IPS-20b (cell line): Measurements from ENCODE around the gene ACADSB.

Source experiments
- H3K27ac ChIP-seq: one replicate; pipeline ENCODE4 v1.5.1; 2013; ENCODE audit warnings: low read length
- H3K27me3 ChIP-seq: 2 replicates; pipeline ENCODE4 v1.6.1; 2013; ENCODE audit warnings: mild to moderate bottlenecking, low read length, inconsistent platforms; ENCODE audit not compliant: insufficient read depth
- H3K36me3 ChIP-seq: 2 replicates; pipeline ENCODE4 v1.6.1; 2013; ENCODE audit warnings: low read depth, mild to moderate bottlenecking, inconsistent platforms, low read length, moderate library complexity; ENCODE audit not compliant: insufficient read depth
- H3K4me1 ChIP-seq: 2 replicates; pipeline ENCODE4 v1.6.1; 2013; ENCODE audit warnings: mild to moderate bottlenecking, control low read depth, inconsistent platforms, low read length, moderate library complexity; ENCODE audit not compliant: insufficient read depth
- H3K4me3 ChIP-seq: 2 replicates; pipeline ENCODE4 v1.5.1; 2013; ENCODE audit warnings: mild to moderate bottlenecking, low read length, inconsistent platforms
- H3K9ac ChIP-seq: 2 replicates; pipeline ENCODE4 v1.6.1; 2013; ENCODE audit warnings: low read depth, mild to moderate bottlenecking, inconsistent platforms, low read length, moderate library complexity
- H3K9me3 ChIP-seq: 2 replicates; pipeline ENCODE4 v1.6.1; 2013; ENCODE audit warnings: mild to moderate bottlenecking, low read depth, low read length, inconsistent platforms; ENCODE audit not compliant: insufficient read depth

ACADSB gene

GRCh38 chr10:123007558-123008354 is 1.1 kb upstream of the ACADSB start:
- Histone ChIP-seq H3K36me3 (0 out of 2 replicates have a peak, but pooled peaks cover 5% of the 10 kb centered on the region), H3K27me3 (peaks cover 24% of the 10 kb centered on the region), H3K9ac (peak overlapping the region; percentile 87), H3K4me1 (peaks cover 9% of the 10 kb centered on the region; the same call in 1 of the 2 replicates), H3K27ac (no peak overlapping the region), H3K9me3 (no peaks in the 10 kb centered on the region), H3K4me3 (peak overlapping the region; percentile 81)

- peak overlapping the region; percentile 80 for H3K9ac ChIP-seq
- no peak overlapping the region for H3K27ac ChIP-seq
These were observed 457 bp downstream of the ACADSB start for GRCh38 chr10:123009105-123009820.

GRCh38 chr10:123011987-123012386 is 3.2 kb downstream of the ACADSB start:
- peaks cover 23% of the 10 kb centered on the region; the same call in 1 of the 2 replicates for H3K4me1 ChIP-seq
- peaks cover 33% of the 10 kb centered on the region for H3K27me3 ChIP-seq
- H3K27ac ChIP-seq, result no peak overlapping the region
- H3K4me3 ChIP-seq, result no peak overlapping the region
- H3K9ac ChIP-seq, result no peak overlapping the region
- no peaks in the 10 kb centered on the region for H3K36me3 ChIP-seq
- no peaks in the 10 kb centered on the region for H3K9me3 ChIP-seq

More at GRCh38 chr10:123009105-123009820, 457 bp downstream of the ACADSB start:
- Histone ChIP-seq H3K4me3 (peak overlapping the region; percentile 81), H3K9me3 (no peaks in the 10 kb centered on the region), H3K36me3 (0 out of 2 replicates have a peak, but pooled peaks cover 5% of the 10 kb centered on the region), H3K27me3 (peaks cover 24% of the 10 kb centered on the region), H3K4me1 (peaks cover 9% of the 10 kb centered on the region; the same call in 1 of the 2 replicates)

GRCh38 chr10:123013456-123014419 is 4.9 kb downstream of the ACADSB start:
- Histone ChIP-seq H3K27ac (no peak overlapping the region), H3K4me3 (no peak overlapping the region), H3K36me3 (no peaks in the 10 kb centered on the region), H3K4me1 (peaks cover 28% of the 10 kb centered on the region; the same call in 1 of the 2 replicates), H3K9me3 (no peaks in the 10 kb centered on the region), H3K9ac (no peak overlapping the region), H3K27me3 (peaks cover 33% of the 10 kb centered on the region)

GRCh38 chr10:123014772-123015171 is 6.0 kb downstream of the ACADSB start:
- Histone ChIP-seq H3K4me1 (peaks cover 32% of the 10 kb centered on the region; the same call in 1 of the 2 replicates), H3K27ac (no peak overlapping the region), H3K9ac (no peak overlapping the region), H3K36me3 (no peaks in the 10 kb centered on the region), H3K4me3 (no peak overlapping the region), H3K9me3 (no peaks in the 10 kb centered on the region), H3K27me3 (peaks cover 33% of the 10 kb centered on the region)

- Histone ChIP-seq H3K9ac (no peak overlapping the region), H3K36me3 (no peaks in the 10 kb centered on the region), H3K27ac (no peak overlapping the region), H3K4me1 (peaks cover 41% of the 10 kb centered on the region; the same call in 1 of the 2 replicates), H3K9me3 (no peaks in the 10 kb centered on the region), H3K27me3 (peaks cover 22% of the 10 kb centered on the region), H3K4me3 (no peak overlapping the region)
These were observed 7.4 kb downstream of the ACADSB start for GRCh38 chr10:123016228-123016627.

GRCh38 chr10:123017421-123018165 is 8.8 kb downstream of the ACADSB start:
- peaks cover 27% of the 10 kb centered on the region; the same call in 1 of the 2 replicates for H3K27me3 ChIP-seq
- peaks cover 45% of the 10 kb centered on the region; the same call in 1 of the 2 replicates for H3K4me1 ChIP-seq
- peak overlapping the region; percentile 25; the same call in 1 of the 2 replicates for H3K4me3 ChIP-seq
- H3K9me3 ChIP-seq, result no peaks in the 10 kb centered on the region
- H3K27ac ChIP-seq, result no peak overlapping the region
- peak overlapping the region; percentile 24; the same call in 1 of the 2 replicates for H3K9ac ChIP-seq
- no peaks in the 10 kb centered on the region for H3K36me3 ChIP-seq

- no peak overlapping the region for H3K27ac ChIP-seq
- H3K36me3 ChIP-seq, result no peaks in the 10 kb centered on the region
- H3K4me1 ChIP-seq, result peaks cover 45% of the 10 kb centered on the region; the same call in 1 of the 2 replicates
- H3K4me3 ChIP-seq, result 0 out of 2 replicates have a peak overlapping the region, but pooled peaks have one; percentile 25
- H3K9me3 ChIP-seq, result no peaks in the 10 kb centered on the region
- peak overlapping the region; percentile 24; the same call in 1 of the 2 replicates for H3K9ac ChIP-seq
- H3K27me3 ChIP-seq, result peaks cover 27% of the 10 kb centered on the region; the same call in 1 of the 2 replicates
These were observed 9.7 kb downstream of the ACADSB start for GRCh38 chr10:123018531-123018930.

GRCh38 chr10:123019264-123019663 is 10.5 kb downstream of the ACADSB start:
- Histone ChIP-seq H3K9ac (no peak overlapping the region), H3K4me3 (peak overlapping the region; percentile 1; the same call in 1 of the 2 replicates), H3K27ac (no peak overlapping the region), H3K27me3 (peaks cover 27% of the 10 kb centered on the region; the same call in 1 of the 2 replicates), H3K4me1 (peaks cover 45% of the 10 kb centered on the region; the same call in 1 of the 2 replicates), H3K9me3 (no peaks in the 10 kb centered on the region), H3K36me3 (no peaks in the 10 kb centered on the region)

- Histone ChIP-seq H3K36me3 (no peaks in the 10 kb centered on the region), H3K9me3 (no peaks in the 10 kb centered on the region), H3K9ac (no peak overlapping the region), H3K27ac (no peak overlapping the region), H3K4me3 (peak overlapping the region; percentile 31; the same call in 1 of the 2 replicates), H3K4me1 (peaks cover 44% of the 10 kb centered on the region; the same call in 1 of the 2 replicates), H3K27me3 (peaks cover 27% of the 10 kb centered on the region; the same call in 1 of the 2 replicates)
These were observed 11.3 kb downstream of the ACADSB start for GRCh38 chr10:123019941-123020703.
